GM19193 (cell line): ENCODE data around the gene MAP9.

Experiments used
- POLR2A ChIP-seq: IDR thresholded peaks from 4 replicates; pipeline ENCODE4 v1.6.1; 2011; ENCODE audit not compliant: insufficient read depth, insufficient read length; ENCODE audit errors: extremely low read depth

The MAP9 gene

DNA sequence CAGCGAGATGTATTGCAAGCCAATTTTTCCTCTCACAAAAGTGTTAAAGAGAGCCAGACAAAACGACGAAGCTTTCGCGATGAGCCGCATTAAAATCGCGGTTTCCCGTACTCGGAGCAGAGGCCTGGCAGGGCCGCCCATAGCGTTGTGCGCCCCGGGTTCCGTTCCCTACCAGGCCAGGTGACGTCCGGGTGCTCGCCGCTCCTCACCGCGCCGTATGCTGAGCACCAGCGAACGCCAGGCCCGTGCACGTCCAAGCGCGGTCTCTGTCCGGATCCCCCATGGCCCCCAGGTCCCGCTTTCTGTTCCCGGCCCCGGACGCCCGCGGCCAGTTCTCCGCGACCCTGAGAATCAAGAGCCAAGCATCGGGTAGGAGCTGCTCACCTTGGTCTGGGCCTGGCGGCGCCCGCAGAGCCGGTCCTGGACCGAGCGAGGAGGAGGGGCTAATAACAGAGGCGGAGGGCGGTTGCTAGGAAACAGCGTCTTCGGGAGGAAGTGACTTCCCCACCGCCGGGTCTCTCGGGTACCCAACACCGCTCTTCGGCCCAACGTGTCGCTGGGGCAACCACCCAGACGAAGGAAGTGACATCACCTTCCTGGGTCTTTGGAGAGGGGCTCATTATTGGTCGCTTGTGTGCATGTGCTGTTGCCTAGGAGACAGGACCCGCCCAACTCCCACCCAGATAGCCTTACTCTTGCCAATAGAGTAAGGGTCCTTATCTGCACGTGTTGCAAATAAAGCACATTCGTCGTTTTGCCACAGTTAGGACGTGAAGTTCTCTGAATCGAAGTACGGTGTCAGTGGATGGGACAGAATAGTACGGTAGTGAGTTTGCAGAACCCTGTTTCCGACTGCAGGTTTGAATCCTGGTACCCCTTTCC lies at the start of gene MAP9:
Gene MAP9, minus strand, starts transcription at position 579 of the 882 bp plus-strand sequence. CDS start 1,115 bp downstream, outside the sequence.
- TF ChIP-seq POLR2A: peak; percentile 63

DNA sequence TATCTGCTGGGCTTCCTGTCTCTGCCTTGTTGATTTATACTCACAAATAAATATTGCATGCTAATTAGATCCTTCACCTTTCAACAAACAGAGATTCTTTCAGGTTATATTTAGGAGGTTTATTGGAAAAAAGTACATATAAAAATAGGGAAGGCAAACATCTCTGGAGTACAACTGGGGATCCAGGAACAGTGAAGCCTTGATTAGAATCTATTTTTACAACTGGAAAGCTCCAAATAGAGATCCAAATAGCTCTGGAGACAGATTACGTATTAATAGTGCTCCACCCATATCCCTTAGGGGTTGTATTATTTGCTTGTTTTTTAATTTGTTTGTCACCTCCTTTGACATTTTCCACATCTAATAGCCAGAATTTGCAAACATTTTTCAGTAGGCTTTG lies 46.9 kb upstream of the MAP9 start:
- no peak for TF ChIP-seq POLR2A

DNA sequence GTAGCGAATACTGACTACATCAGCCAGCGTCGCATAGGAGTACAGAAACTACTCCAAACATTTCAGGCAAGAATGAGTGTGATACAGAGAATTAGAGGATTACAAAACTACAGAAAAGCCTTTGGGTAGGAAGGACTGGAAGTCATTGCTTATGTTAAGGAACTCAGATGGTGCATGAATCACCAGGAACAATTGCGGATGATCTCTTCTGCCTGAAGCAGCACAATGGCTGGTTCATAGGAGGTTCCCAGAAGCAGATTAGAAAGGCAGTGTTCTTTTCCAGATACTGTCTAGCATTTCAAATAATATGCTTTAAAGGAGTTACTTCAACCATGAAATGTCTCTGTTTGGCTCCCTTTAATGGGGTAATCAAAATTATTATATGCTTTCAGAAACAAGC lies 42.5 kb upstream of the MAP9 start:
- no peak for TF ChIP-seq POLR2A

DNA sequence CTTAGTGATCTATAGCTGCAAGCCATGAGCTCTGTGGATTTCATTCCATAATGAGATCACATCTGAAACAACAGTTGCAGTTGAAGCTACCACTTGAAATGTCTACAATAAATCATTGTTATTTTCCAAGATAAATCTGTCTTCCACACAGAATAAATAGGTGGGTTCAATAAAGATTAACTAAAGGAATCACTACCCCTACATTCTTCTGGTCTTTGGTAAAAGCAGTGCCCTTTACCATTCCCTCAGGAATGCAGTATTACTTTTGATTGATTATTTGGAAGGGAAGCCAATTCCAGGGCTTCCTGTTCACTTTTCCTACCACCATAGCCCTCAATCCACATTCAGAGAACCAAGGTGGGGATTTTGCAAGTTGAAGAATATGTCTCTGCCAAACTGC lies 38.9 kb upstream of the MAP9 start:
- no peak for TF ChIP-seq POLR2A

DNA sequence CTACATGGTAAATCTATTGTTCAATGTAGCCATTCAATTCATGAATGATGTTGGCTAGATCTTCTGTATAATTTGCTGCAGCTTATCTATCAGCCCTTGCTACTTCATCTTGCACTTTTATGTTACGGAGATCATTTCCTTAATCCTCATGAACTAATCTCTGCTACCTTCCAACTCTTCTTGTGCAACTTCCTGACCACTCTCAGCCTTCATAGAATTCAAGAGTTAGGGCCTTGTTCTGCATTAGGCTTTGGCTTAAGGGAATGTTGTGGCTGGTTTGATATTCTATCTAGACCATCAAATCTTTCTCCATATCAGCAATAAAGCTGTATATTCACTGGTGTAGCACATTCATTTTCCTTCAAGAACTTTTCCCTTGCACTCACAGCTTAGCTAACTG lies 36.7 kb upstream of the MAP9 start:
- TF ChIP-seq POLR2A: no peak

DNA sequence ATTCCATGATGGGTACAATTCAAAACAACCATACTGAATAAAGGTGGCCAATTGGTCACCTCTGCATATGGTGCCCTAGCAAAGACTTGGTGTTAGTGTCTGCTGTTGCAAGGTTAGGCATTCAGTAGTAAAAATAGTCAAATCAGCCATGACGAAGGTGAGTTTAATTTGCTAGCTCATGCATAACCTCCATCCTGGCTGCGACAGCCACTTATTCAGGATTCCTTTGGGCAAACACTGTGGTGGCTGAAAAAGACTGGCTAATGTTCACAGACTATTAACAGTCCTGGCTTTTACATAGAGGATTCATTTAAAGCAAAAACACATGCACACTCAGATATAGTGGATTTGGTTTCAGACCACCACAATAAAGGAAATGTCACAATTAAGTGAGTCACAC lies 34.8 kb upstream of the MAP9 start:
- TF ChIP-seq POLR2A: no peak

DNA sequence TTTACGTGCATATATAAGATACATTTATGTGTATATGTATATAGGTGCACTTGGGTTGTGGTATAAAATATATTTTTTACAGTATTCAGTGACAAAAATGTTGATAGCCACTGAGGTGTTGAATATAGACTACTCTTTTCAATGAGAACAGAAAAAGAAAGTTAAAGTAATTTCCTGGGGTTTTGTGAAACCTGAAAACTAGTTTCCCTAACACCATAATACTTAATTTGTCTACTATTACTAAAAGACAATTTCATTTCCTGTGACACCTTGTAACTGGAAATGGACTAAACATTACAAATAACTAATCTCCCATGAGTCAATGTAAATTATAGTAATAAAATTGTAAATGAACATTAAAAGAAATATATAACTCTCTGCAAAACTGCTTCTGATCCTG lies 32.0 kb upstream of the MAP9 start:
- TF ChIP-seq POLR2A: no peak

DNA sequence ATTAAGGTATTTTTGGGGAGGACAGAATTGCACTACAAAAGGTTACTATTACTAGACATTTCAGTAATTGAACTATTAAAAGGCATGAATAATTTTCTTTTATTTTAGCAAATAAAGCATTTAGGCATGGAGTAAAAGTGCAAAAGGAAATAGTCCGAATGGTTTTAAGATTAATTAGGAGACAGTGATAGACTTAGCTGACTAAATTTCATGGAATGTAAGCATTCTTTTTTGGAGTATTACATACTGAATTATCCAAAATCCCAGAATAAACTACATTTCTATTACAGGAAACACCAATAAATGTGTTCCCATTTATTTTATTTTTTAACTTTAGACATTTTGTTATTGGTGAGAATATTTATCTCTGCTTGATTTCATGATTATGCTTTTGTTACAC lies 30.7 kb upstream of the MAP9 start:
- no peak for TF ChIP-seq POLR2A

DNA sequence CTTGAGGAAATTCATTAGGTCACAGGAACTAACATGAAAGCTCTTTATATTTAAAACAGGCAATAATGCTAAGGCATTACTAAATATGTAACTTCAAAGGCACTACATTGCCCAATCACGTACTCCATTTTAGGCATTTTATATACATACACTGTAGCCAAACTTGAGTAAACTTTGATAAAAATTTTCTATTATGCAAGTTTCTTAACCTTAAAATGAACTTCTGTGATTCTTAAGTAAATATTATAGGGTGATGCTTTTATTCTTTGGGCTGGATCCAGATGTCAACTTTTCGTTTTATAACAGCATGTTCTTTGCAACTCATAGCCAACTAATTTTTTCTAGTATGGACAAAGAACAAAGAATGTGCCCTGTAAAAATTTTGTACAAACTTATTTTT lies 28.3 kb upstream of the MAP9 start:
- no peak for TF ChIP-seq POLR2A

DNA sequence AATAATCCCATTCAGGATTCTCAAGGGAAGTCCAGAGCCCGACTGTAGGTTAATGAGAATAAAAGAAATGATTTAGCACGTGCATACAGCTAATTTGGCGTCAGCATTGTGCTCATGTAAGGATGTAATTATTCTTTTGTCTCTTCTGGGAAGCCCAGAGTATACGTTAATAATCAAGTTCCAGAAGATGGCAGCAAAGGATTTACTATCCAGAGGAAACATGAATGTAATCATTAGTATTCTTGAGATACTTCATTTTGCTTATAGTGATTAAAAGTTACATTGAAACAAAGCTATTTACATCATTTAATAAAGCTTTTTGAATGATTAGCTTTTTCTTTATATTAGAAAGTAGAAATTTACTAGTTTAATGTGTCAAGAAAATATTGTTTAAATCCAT lies 27.1 kb upstream of the MAP9 start:
- TF ChIP-seq POLR2A: no peak

DNA sequence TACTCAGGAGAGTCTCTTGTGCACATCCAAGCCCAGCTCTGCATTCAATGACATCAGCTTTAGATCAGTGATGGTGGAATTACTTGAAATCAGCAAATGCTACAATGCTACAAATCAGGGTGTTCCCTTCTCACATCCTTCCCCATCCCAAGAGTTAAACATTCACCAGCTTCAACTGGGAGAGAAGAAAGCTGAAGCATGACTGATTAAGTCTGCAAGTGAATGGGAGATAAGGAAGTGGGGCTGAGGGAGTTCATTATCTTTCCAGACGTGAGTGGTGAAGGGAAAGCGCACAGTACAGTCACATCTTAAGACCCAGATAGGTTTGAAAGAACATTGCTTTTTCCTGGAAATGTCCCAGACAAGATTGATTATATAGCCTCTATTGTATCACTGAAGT lies 26.2 kb upstream of the MAP9 start:
- no peak for TF ChIP-seq POLR2A

DNA sequence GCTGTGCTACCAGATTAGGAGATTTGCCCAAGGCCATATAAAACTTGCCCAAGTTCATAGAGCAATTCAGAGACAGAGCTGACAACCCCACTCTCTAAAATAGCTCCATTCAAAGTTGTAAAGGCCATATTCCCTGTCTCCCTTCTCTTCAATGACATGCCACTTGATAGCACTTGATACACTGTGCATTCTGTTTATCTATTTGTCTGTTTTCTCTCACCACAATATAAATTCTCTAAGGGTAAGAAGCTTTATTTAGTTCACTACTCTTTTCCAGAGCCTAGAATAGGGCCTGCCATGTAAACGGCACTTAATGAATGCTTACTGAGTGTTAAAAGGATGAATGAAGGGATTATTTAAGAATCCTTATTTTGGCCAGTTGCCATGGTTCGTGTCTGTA lies 24.1 kb upstream of the MAP9 start:
- no peak for TF ChIP-seq POLR2A

DNA sequence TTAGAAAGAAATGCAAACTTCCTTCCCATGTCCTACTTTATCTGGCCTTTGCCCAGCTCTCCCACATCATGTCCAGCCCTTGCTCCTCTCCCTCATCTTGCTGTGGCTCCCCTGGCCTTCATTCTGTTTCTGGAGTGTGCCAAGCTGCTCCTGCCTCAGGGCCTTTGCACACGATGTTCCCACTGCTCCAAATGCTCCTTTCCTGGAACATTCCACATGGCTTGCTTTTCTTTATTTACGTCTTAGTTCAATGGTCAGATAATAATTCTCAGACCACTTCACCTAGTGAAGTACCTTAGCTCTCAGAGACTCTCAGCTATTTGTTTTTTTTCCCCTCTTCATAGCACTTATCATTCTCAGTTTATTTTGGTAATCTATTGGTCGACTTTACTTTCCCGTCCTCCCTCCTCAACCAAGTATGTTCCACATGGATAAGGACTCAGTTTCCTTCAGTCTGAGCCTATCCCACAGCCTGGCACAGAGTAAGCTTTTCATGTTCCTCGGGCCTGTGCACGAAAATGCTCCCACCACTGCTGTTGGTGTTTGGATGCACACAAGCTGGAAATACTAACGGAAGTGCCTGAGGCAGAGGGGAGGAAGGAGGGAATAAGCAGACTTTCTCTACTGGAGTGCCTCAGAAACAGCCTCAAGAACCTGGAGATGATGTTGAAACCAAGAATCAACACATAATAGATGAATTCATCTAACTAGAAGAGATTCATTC lies 23.4 kb upstream of the MAP9 start:
- TF ChIP-seq POLR2A: no peak

DNA sequence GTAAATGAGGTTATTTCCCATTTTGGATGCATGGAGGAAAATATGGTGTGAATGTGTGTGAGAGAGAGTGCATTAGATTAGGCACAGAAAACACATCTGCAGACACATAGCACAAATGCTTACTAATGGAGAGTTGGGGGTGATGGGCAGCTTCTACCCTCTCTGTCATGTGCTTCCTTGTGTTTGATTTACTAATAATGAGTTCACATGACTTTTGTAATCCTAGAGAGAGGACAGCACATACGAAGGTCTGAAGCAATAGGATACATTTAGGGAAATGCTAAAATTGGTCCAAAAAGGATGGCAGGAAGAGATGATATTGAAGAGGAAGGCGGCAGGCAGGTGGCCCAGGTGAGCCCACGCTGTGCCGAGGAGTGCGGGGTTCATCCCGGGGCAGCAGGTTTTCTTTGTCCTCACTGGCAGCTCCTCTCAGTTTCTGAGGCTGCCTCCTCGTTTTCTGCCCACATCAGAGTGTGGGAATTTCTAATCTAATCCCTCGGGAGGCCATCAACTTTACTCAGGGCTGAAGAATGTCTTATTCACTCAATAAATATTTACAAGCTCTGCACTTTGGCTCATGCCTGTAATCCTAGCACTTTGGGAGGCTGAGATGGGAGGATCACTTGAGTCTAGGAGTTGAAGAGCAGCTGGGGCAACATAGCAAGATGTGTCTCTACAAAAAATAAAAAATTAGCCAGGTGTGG lies 15.9 kb upstream of the MAP9 start:
- TF ChIP-seq POLR2A: no peak

DNA sequence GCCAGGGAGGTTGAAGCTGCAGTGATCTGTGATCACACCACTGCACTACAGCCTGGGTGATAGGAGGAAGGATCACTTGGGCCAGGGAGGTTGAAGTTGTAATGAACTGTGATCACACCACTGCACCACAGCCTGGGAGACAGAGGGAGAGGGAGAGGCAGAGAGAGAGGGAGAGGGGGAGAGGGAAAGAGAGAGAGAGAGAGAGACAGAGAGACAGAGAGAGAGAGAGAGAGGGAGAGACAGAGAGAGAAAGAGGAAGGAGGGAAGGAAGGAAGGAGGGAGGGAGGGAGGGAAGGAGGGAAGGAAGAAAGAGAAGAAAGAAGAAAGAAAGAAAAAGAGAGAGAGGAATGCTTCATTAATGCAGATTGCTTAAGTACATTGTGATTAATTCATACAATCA lies 15.2 kb upstream of the MAP9 start:
- TF ChIP-seq POLR2A: no peak

DNA sequence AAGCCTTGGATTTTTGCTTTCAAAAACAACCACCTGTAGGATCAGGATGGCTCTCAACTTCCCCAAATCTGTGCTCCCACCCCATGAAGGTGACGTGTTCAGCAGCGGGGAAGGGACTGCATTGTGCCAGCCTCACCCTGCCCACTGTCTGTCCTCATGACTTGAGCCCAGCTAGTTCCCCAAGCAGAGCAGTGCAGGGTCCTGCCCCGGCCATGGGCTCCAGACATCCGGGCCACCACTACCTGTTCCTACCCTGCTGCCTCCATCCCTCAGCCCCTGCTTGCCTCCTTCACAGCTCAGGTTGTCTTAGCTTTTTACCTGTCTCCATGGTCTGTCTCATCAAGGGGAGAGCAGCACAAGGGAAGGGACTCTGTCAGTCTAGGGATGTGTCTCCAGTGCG lies 11.4 kb upstream of the MAP9 start:
- no peak for TF ChIP-seq POLR2A

DNA sequence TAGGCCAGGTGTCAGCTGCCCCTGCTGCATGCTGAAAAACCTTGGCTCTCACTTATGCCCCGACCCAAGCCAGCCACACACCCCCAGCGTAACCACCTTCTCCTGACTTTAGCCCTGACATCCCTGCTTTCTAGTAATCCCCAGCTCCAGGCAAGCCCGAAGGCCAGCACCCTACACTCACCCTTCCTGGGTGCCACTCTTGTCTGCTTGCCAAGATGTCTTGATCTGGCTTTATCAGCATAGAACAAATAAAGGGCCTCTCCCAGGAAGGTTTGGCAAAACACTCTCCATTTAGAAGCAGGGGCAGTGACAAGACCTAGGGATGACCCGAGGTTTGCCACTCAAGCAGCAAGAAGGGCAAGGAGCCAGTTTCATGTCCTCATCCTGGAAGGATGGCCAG lies 6.8 kb upstream of the MAP9 start:
- TF ChIP-seq POLR2A: no peak

DNA sequence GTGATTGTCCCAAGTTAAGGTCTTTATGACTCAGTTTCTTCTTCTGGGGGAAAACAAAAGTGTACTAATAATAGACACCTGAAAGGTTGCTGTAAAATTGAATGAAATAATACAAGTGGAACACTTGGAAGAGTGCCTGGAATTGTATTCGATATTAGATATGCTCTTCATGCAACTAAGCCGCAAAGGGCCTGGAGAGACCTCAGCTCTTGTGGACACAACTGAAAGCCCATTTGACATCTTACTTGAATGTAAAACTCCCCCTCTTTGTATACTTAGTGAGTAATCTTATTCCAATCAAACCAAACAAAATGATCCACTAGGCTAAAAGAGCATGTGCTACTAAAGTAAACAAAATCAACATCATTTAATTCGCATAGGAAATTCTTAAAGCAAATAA lies 511 bp upstream of the MAP9 start:
- TF ChIP-seq POLR2A: no peak
